Stomach (tissue), 4 donors: ENCODE results near the gene ANKRD34A.

Source experiments
- EP300 ChIP-seq: sonication (generic); formaldehyde crosslinking; IDR thresholded peaks from one replicate; pipeline ENCODE4 v1.6.1; 2017; ENCODE audit warnings: antibody characterized with exemption
- POLR2A ChIP-seq, 4 donors: fragments of 450-650 bp; IDR thresholded peaks; one replicate each; pipeline ENCODE4 v1.6.1; 2016; ENCODE audit warnings: antibody characterized with exemption in 4 of 4, control low read depth in 2 of 4, mild to moderate bottlenecking in 1 of 4, moderate library complexity in 1 of 4
- POLR2AphosphoS5 ChIP-seq, 3 donors: sonication (generic); formaldehyde crosslinking; IDR thresholded peaks; one replicate each; pipeline ENCODE4 v1.6.1; 2016; ENCODE audit warnings: antibody characterized with exemption in 3 of 3
- TF ChIP-seq, protein P1 (sequence below), 7 experiments: fragments of 450-650 bp in 4 of 7; fragments of 200-600 bp in 3 of 7; sonication (generic) in 3 of 7; IDR thresholded peaks; one replicate each; pipeline ENCODE4 v1.5.1; 2016 to 2019; ENCODE audit warnings: antibody characterized with exemption in 7 of 7, control low read depth in 2 of 7, mild to moderate bottlenecking in 1 of 7

DNA sequence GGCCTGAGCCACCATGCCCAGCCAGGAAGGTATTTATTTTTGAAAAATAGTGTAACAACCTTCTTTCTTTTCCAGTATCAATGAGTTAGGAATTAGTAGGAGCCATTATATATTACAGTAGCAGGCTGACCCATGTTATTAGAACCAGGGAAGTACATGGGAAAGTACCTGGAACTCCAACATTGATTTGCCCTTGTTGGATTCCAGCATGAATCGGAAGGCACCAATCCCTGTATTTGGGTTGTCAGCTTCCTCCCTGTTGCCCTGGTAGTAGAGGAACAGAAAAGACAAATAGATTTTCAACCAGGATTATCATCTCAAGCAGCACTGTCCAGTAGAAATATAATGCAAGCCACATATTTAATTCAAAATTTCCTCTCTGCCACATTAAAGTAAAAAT lies 26.9 kb downstream of the ANKRD34A start:
- TF ChIP-seq, protein P1, sequence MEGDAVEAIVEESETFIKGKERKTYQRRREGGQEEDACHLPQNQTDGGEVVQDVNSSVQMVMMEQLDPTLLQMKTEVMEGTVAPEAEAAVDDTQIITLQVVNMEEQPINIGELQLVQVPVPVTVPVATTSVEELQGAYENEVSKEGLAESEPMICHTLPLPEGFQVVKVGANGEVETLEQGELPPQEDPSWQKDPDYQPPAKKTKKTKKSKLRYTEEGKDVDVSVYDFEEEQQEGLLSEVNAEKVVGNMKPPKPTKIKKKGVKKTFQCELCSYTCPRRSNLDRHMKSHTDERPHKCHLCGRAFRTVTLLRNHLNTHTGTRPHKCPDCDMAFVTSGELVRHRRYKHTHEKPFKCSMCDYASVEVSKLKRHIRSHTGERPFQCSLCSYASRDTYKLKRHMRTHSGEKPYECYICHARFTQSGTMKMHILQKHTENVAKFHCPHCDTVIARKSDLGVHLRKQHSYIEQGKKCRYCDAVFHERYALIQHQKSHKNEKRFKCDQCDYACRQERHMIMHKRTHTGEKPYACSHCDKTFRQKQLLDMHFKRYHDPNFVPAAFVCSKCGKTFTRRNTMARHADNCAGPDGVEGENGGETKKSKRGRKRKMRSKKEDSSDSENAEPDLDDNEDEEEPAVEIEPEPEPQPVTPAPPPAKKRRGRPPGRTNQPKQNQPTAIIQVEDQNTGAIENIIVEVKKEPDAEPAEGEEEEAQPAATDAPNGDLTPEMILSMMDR (IDR thresholded peaks at IDR 0.05) = no peak
- TF ChIP-seq POLR2A (IDR thresholded peaks at IDR 0.05) (no peak), POLR2AphosphoS5 (IDR thresholded peaks at IDR 0.05) (no peak), EP300 (no peak)
